Right lobe of liver (tissue), 6 donors: ENCODE results near the gene STK35. TPM values are rescaled to one million over a fixed set of nuclear protein-coding genes. Genes with fewer than 3 reads are reported as not detected.

ENCODE experiments used
- ATAC-seq, 4 donors: fragments of 200-7000 bp; cut with Tn5 transposase; one replicate each; pipeline ENCODE4 v1.9.1; 2020; ENCODE audit warnings: mild to moderate bottlenecking in 4 of 4, moderate library complexity in 4 of 4
- DNase-seq, 3 donors: peaks; one replicate each; pipeline ENCODE4 v3.0.0-alpha.2; 2020
- H3K27ac ChIP-seq, 3 donors: fragments of 200-600 bp; one replicate each; pipeline ENCODE4 v1.8.0; 2022
- H3K27me3 ChIP-seq, 2 donors: fragments of 200-600 bp; one replicate each; pipeline ENCODE4 v1.8.0; 2022
- H3K36me3 ChIP-seq, 4 donors: fragments of 200-600 bp; sonication (generic) in 1 of 4; one replicate each; pipeline versions ENCODE4 v1.5.1 to v1.8.0; 2017 to 2022; ENCODE audit warnings: control low read depth in 1 of 4
- H3K4me1 ChIP-seq, 4 donors: fragments of 200-600 bp; sonication (generic) in 1 of 4; one replicate each; pipeline versions ENCODE4 v1.5.1 to v1.8.0; 2017 to 2022; ENCODE audit warnings: control low read depth in 1 of 4
- H3K4me3 ChIP-seq, 3 donors: fragments of 200-600 bp; one replicate each; pipeline ENCODE4 v1.8.0; 2022
- H3K9me3 ChIP-seq, 4 donors: fragments of 200-600 bp; sonication (generic) in 1 of 4; one replicate each; pipeline versions ENCODE4 v1.5.1 to v1.8.0; 2017 to 2022; ENCODE audit warnings: control low read depth in 1 of 4
- CTCF ChIP-seq, 4 donors: fragments of 200-600 bp in 3 of 4; fragments of 450-650 bp in 1 of 4; IDR thresholded peaks; one replicate each; pipeline versions ENCODE4 v1.5.1 to v1.8.0; 2016 to 2022; ENCODE audit warnings: antibody characterized with exemption in 4 of 4, mild to moderate bottlenecking in 2 of 4
- POLR2A ChIP-seq: fragments of 450-650 bp; IDR thresholded peaks from one replicate; pipeline ENCODE4 v1.6.1; 2017; ENCODE audit warnings: antibody characterized with exemption, mild to moderate bottlenecking
- WGBS: methylation state at CpG from one replicate; pipeline ENCODE4 v1.1.6; 2018; ENCODE audit warnings: low coverage, low lambda C conversion rate; ENCODE audit not compliant: insufficient coverage; ENCODE audit errors: missing lambda C conversion rate; 5-methylcytosine and 5-hydroxymethylcytosine counted together
- intact Hi-C, 2 donors: fragments of 100-400 bp; cut with DNase I; formaldehyde crosslinking; loops; one replicate each; pipeline versions ENCODE4 v1.11.2 to v1.14.1; 2022
- total RNA-seq, 6 experiments: library from RNA; depleted of rRNA in 2 of 6; stranded (reverse); fragments of >200 nt in 2 of 6; fragmentation: NEBNext Ultra II Directional in 3 of 6; extraction: Animal tissue kit (Norgen Biotek cat#: 25700) in 3 of 6; gene quantifications; one replicate each; pipeline versions ENCODE4 v1.1.0 to v1.2.4, GENCODE V29; 2016 to 2023
- donor health status: DM: no; HTN: yes; CAD: no.
- donor health status: DM: no; HTN: no; CAD: no.
- donor health status: DM: no; HTN: no; CAD: no.
- donor health status: DM: no; HTN: yes; CAD: no.
- donor health status: DM: no; HTN: yes; CAD: no.

STK35 gene
- total RNA-seq, 6 experiments from 2014 or later, result 6.0 to 12.7 (median 7.2) TPM

GRCh38 chr20:2109425-2110210, 8.0 kb downstream of the STK35 start:
- WGBS, result 60% methylated on average over 5 of the region's 6 CpGs
- DNase-seq, result no peak
- intact Hi-C loops, result no loop called here

GRCh38 chr20:2112910-2113309, 11.3 kb downstream of the STK35 start:
- DNase-seq (no peak), ATAC-seq (no peak)
- H3K27me3 ChIP-seq, result no peaks in the 10 kb centered on the region
- intact Hi-C loops, result no loop called here
- 75% methylated on average over 3 of the region's 4 CpGs for WGBS
- no peak overlapping the region for H3K4me3 ChIP-seq
- no peak for TF ChIP-seq POLR2A
- TF ChIP-seq CTCF (IDR thresholded peaks at IDR 0.05), result no peak
- peaks cover 0 to 18% (median 6%) of the 10 kb centered on the region in 4 donors for H3K36me3 ChIP-seq
- H3K27ac ChIP-seq, result no peak overlapping the region
- H3K9me3 ChIP-seq, result no peaks in the 10 kb centered on the region
- H3K4me1 ChIP-seq, result peaks cover 0 to 5% (median 0%) of the 10 kb centered on the region in 4 donors

More at GRCh38 chr20:2109425-2110210, 8.0 kb downstream of the STK35 start:
- Histone ChIP-seq H3K27ac (no peak overlapping the region), H3K27me3 (no peaks in the 10 kb centered on the region), H3K36me3 (peaks cover 0 to 10% (median 0%) of the 10 kb centered on the region in 4 donors), H3K4me1 (peaks cover 0 to 17% (median 1%) of the 10 kb centered on the region in 4 donors), H3K4me3 (no peak overlapping the region), H3K9me3 (no peaks in the 10 kb centered on the region)
- TF ChIP-seq CTCF (IDR thresholded peaks at IDR 0.05) (no peak), POLR2A (no peak)
- peak in 2 of 4 donors; percentile 23 to 26 for ATAC-seq

GRCh38 chr20:2114127-2114959, 12.7 kb downstream of the STK35 start:
- 86% methylated on average over 5 of the region's 9 CpGs for WGBS
- Histone ChIP-seq H3K9me3 (no peaks in the 10 kb centered on the region), H3K36me3 (peaks cover 0 to 23% (median 6%) of the 10 kb centered on the region in 4 donors), H3K27me3 (no peaks in the 10 kb centered on the region), H3K4me3 (no peak overlapping the region), H3K4me1 (peaks cover 0 to 5% (median 0%) of the 10 kb centered on the region in 4 donors), H3K27ac (no peak overlapping the region)
- intact Hi-C loops, result no loop called here
- no peak for ATAC-seq
- no peak for DNase-seq
- TF ChIP-seq POLR2A (no peak), CTCF (IDR thresholded peaks at IDR 0.05) (no peak)

GRCh38 chr20:2114990-2115681, 13.5 kb downstream of the STK35 start:
- H3K36me3 ChIP-seq, result peaks cover 0 to 23% (median 6%) of the 10 kb centered on the region in 4 donors
- no peaks in the 10 kb centered on the region for H3K27me3 ChIP-seq
- H3K4me1 ChIP-seq, result no peaks in the 10 kb centered on the region
- DNase-seq (no peak), ATAC-seq (peak; percentile 44 to 56 (median 52))
- no peak overlapping the region for H3K4me3 ChIP-seq
- intact Hi-C loops, result no loop called here
- H3K9me3 ChIP-seq, result no peaks in the 10 kb centered on the region
- 64% methylated on average over 2 of the region's 2 CpGs for WGBS
- no peak for TF ChIP-seq CTCF (IDR thresholded peaks at IDR 0.05)
- H3K27ac ChIP-seq, result no peak overlapping the region
